HL-60 (cell line): Measurements from ENCODE around the gene SIX4.

Experiments
- DNase-seq, 2 experiments: peaks; one replicate each; pipeline ENCODE4 v3.0.0-alpha.2; 2010 to 2020; ENCODE audit warnings: low read depth in 1 of 2, low spot score in 1 of 2
- H3K27ac ChIP-seq: fragments of 250-450 bp; sonication (Bioruptor Pico); replicated peaks from 2 replicates; pipeline ENCODE4 v1.5.1; 2020; ENCODE audit warnings: mild to moderate bottlenecking, moderate library complexity
- H3K27me3 ChIP-seq: fragments of 250-450 bp; sonication (Bioruptor Pico); 2 replicates; pipeline ENCODE4 v1.5.1; 2021; ENCODE audit warnings: mild to moderate bottlenecking, moderate library complexity; ENCODE audit not compliant: insufficient read depth, poor library complexity, severe bottlenecking
- H3K4me3 ChIP-seq: replicated peaks from 2 replicates; pipeline ENCODE4 v1.5.1; 2011; ENCODE audit warnings: mild to moderate bottlenecking, control low read depth, low read length; ENCODE audit not compliant: insufficient read depth
- CTCF ChIP-seq: IDR thresholded peaks from one replicate; pipeline ENCODE4 v1.5.1; 2011; ENCODE audit warnings: low read length, control low read depth, inconsistent platforms; ENCODE audit not compliant: insufficient read depth
- GABPA ChIP-seq: IDR thresholded peaks from 2 replicates; pipeline ENCODE4 v1.6.1; 2012; ENCODE audit warnings: low read depth
- POLR2AphosphoS5 ChIP-seq: IDR thresholded peaks from 2 replicates; pipeline ENCODE4 v1.6.1; 2012; ENCODE audit warnings: low read depth
- REST ChIP-seq: IDR thresholded peaks from 2 replicates; pipeline ENCODE4 v1.6.1; 2012; ENCODE audit warnings: low read depth; ENCODE audit not compliant: insufficient replicate concordance
- SPI1 ChIP-seq: IDR thresholded peaks from 2 replicates; pipeline ENCODE4 v1.6.1; 2012; ENCODE audit warnings: low read depth, mild to moderate bottlenecking, borderline replicate concordance

Gene SIX4

GRCh38 chr14:60720391-60720790 lies 3.8 kb downstream of the SIX4 start:
- DNase-seq = no peak
- Histone ChIP-seq H3K27me3 (peaks cover 63% of the 10 kb centered on the region), H3K4me3 (no peak overlapping the region), H3K27ac (no peak overlapping the region)
- TF ChIP-seq POLR2AphosphoS5 = no peak
- TF ChIP-seq GABPA = no peak
- no peak for TF ChIP-seq REST
- no peak for TF ChIP-seq SPI1
- TF ChIP-seq CTCF = no peak

GRCh38 chr14:60713513-60713912 lies 10.6 kb downstream of the SIX4 start:
- peaks cover 5% of the 10 kb centered on the region for H3K27me3 ChIP-seq
- no peak overlapping the region for H3K4me3 ChIP-seq
- no peak for DNase-seq
- no peak for TF ChIP-seq GABPA
- TF ChIP-seq CTCF = no peak
- TF ChIP-seq POLR2AphosphoS5 = no peak
- no peak for TF ChIP-seq SPI1
- TF ChIP-seq REST = no peak
- H3K27ac ChIP-seq = no peak overlapping the region

GRCh38 chr14:60710494-60710893 lies 13.7 kb downstream of the SIX4 start:
- Histone ChIP-seq H3K4me3 (no peak overlapping the region), H3K27me3 (no peaks in the 10 kb centered on the region), H3K27ac (no peak overlapping the region)
- no peak for DNase-seq
- TF ChIP-seq REST (no peak), CTCF (no peak), SPI1 (no peak), GABPA (no peak), POLR2AphosphoS5 (no peak)
